PC-3 (cell line): ENCODE results near the gene LTA. TPM values are rescaled to one million over a fixed set of nuclear protein-coding genes. Genes with fewer than 3 reads are reported as not detected.
A peak's percentile ranks its signal among the peaks of the same experiment; 100 is the strongest.

Source experiments
- ATAC-seq: fragments of 200-7000 bp; cut with Tn5 transposase; 2 replicates; pipeline ENCODE4 v1.9.1; 2020; ENCODE audit warnings: mild to moderate bottlenecking, moderate library complexity
- BruUV-seq: library from RNA; stranded (reverse); fragments of 400-500 nt; replicated peaks from 2 replicates; lab custom pipeline; 2021; lab: Mats Ljungman, UMichigan
- CTCF ChIA-PET: fragments of 300-600 bp; sonication (Branson Sonifier 250); formaldehyde crosslinking; loops from one replicate; lab custom pipeline; 2022; ENCODE audit warnings: antibody characterized with exemption; lab: Charles Lee
- POLR2A ChIA-PET: fragments of 300-600 bp; sonication (Branson Sonifier 250); formaldehyde crosslinking; loops from one replicate; lab custom pipeline; 2022; ENCODE audit warnings: antibody characterized with exemption; ENCODE audit not compliant: unreplicated experiment; lab: Charles Lee
- DNase-seq: peaks from one replicate; pipeline ENCODE4 v3.0.0-alpha.2; 2015
- H2AFZ ChIP-seq: fragments of 300-600 bp; sonication (generic); 2 replicates; pipeline ENCODE4 v1.6.0; 2016; ENCODE audit warnings: antibody characterized with exemption, low read length
- H3F3A ChIP-seq: fragments of 300-600 bp; sonication (generic); one replicate; pipeline ENCODE4 v1.6.0; 2017; ENCODE audit warnings: antibody characterized with exemption, low read length, control low read depth, mild to moderate bottlenecking; ENCODE audit not compliant: unreplicated experiment
- H3K27ac ChIP-seq: fragments of 300-600 bp; sonication (generic); 2 replicates; pipeline ENCODE4 v1.5.1; 2016; ENCODE audit warnings: mild to moderate bottlenecking, low read length
- H3K27me3 ChIP-seq: fragments of 300-600 bp; sonication (generic); 2 replicates; pipeline ENCODE4 v1.6.1; 2016; ENCODE audit warnings: low read length, mixed read lengths
- H3K36me3 ChIP-seq: fragments of 300-600 bp; sonication (generic); 2 replicates; pipeline ENCODE4 v1.6.1; 2016; ENCODE audit warnings: low read depth, mixed run types, low read length, mixed read lengths
- H3K4me1 ChIP-seq: fragments of 300-600 bp; sonication (generic); 2 replicates; pipeline ENCODE4 v1.5.1; 2016; ENCODE audit warnings: low read length; ENCODE audit not compliant: insufficient read depth
- H3K4me2 ChIP-seq: fragments of 300-600 bp; sonication (generic); 2 replicates; pipeline ENCODE4 v1.6.0; 2016; ENCODE audit warnings: low read length
- H3K4me3 ChIP-seq: fragments of 300-600 bp; sonication (generic); 2 replicates; pipeline ENCODE4 v1.5.1; 2016; ENCODE audit warnings: mild to moderate bottlenecking, low read length, mixed read lengths
- H3K79me2 ChIP-seq: fragments of 300-600 bp; sonication (generic); 2 replicates; pipeline ENCODE4 v1.6.1; 2017; ENCODE audit warnings: low read length, mixed read lengths
- H3K9ac ChIP-seq: fragments of 300-600 bp; sonication (generic); 2 replicates; pipeline ENCODE4 v1.6.0; 2016; ENCODE audit warnings: mild to moderate bottlenecking, low read length
- H3K9me2 ChIP-seq: fragments of 300-600 bp; sonication (generic); replicated peaks from 2 replicates; pipeline ENCODE4 v1.6.1; 2016; ENCODE audit warnings: mixed run types, low read length, mixed read lengths
- H3K9me3 ChIP-seq: fragments of 300-600 bp; sonication (generic); 2 replicates; pipeline ENCODE4 v1.6.1; 2016; ENCODE audit warnings: low read length, mixed read lengths
- H4K20me1 ChIP-seq: fragments of 300-600 bp; sonication (generic); 2 replicates; pipeline ENCODE4 v1.6.1; 2016; ENCODE audit warnings: low read length, mixed read lengths
- EZH2 ChIP-seq: fragments of 300-600 bp; sonication (generic); IDR thresholded peaks from one replicate; pipeline ENCODE4 v1.6.1; 2017; ENCODE audit warnings: antibody characterized with exemption, mild to moderate bottlenecking, low read length; ENCODE audit not compliant: unreplicated experiment
- EZH2phosphoT487 ChIP-seq: fragments of 300-600 bp; sonication (generic); IDR thresholded peaks from 2 replicates; pipeline ENCODE4 v1.6.1; 2018; ENCODE audit warnings: mild to moderate bottlenecking, antibody characterized with exemption, low read length, borderline replicate concordance
- intact Hi-C: fragments of 100-400 bp; cut with micrococcal nuclease; formaldehyde crosslinking; loops from 2 replicates; pipeline ENCODE4 v1.9.0; 2023
- total RNA-seq: library from RNA; depleted of rRNA; stranded (reverse); fragments of >200 nt; gene quantifications from 2 replicates; pipeline ENCODE4 v1.2.3, GENCODE V29; 2014
- TF ChIP-seq, protein P1 (sequence below): fragments of 300-600 bp; sonication (generic); conservative IDR thresholded peaks from 2 replicates; pipeline ENCODE4 v1.5.1; 2017; ENCODE audit warnings: antibody characterized with exemption, low read depth, mild to moderate bottlenecking, low read length

The LTA gene
- total RNA-seq, 1 experiment from 2014 or later = not detected

DNA sequence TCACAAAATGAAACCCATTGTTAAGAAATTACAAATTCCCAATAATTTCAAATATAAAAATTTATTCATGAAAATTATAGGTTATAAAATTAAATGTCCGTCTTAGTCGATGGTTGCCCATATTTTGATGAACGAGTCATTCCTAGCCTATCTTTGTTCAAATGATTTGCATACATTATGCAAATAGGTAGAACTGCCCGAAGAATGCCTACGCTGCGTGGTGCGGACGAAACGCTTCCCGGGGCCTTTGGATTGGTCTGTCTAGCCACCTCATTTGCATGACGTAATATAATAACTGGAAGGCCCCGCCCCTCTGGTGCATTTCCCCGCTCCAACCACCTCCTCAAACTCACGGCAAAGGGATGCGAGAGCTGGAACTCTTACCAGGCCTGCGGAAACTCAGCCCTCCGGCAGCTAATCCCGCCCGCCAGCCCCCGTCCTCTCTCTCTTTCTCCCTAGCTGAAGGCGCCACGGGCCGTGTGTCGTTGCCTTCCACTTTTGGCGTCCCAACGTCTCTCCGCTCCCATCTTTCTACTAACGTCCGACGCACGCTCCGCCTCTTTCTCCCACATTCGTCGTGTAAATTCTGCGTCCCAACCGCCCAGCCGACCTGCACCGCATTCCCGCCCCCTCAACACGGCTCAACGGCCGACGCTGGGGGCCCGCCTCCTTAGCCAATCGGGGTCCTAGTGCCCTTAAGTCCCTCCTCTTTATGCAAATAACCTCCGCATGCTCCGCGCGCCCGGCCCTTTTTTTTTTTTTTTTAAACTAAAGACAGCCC is 47.9 kb downstream of the LTA start:
- Histone ChIP-seq H3K4me3 (peak overlapping the region; percentile 99), H3K4me2 (peak overlapping the region; percentile 83), H2AFZ (peak overlapping the region; percentile 83), H3K9me3 (no peaks in the 10 kb centered on the region), H3K27me3 (no peaks in the 10 kb centered on the region), H3K9me2 (no peaks in the 10 kb centered on the region), H3K79me2 (peaks cover 42% of the 10 kb centered on the region), H3K4me1 (peaks cover 17% of the 10 kb centered on the region), H3K36me3 (peaks cover 15% of the 10 kb centered on the region), H3F3A (no peaks in the 10 kb centered on the region), H3K9ac (peak overlapping the region; percentile 99), H4K20me1 (peaks cover 24% of the 10 kb centered on the region), H3K27ac (peak overlapping the region; percentile 91)
- BruUV-seq = TSS peak; percentile 96
- TF ChIP-seq EZH2phosphoT487 (no peak), EZH2 (no peak)
- TF ChIP-seq, protein P1, sequence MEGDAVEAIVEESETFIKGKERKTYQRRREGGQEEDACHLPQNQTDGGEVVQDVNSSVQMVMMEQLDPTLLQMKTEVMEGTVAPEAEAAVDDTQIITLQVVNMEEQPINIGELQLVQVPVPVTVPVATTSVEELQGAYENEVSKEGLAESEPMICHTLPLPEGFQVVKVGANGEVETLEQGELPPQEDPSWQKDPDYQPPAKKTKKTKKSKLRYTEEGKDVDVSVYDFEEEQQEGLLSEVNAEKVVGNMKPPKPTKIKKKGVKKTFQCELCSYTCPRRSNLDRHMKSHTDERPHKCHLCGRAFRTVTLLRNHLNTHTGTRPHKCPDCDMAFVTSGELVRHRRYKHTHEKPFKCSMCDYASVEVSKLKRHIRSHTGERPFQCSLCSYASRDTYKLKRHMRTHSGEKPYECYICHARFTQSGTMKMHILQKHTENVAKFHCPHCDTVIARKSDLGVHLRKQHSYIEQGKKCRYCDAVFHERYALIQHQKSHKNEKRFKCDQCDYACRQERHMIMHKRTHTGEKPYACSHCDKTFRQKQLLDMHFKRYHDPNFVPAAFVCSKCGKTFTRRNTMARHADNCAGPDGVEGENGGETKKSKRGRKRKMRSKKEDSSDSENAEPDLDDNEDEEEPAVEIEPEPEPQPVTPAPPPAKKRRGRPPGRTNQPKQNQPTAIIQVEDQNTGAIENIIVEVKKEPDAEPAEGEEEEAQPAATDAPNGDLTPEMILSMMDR = no peak
- CTCF ChIA-PET = no interaction called here
- intact Hi-C loops = loop anchor here (1.0 kb wide), 2 partner anchors 32 to 45 kb away; partner anchors contain the start of gene BAG6
- DNase-seq (peak; percentile 98), ATAC-seq (peak; percentile 88)
- POLR2A ChIA-PET = no interaction called here

DNA sequence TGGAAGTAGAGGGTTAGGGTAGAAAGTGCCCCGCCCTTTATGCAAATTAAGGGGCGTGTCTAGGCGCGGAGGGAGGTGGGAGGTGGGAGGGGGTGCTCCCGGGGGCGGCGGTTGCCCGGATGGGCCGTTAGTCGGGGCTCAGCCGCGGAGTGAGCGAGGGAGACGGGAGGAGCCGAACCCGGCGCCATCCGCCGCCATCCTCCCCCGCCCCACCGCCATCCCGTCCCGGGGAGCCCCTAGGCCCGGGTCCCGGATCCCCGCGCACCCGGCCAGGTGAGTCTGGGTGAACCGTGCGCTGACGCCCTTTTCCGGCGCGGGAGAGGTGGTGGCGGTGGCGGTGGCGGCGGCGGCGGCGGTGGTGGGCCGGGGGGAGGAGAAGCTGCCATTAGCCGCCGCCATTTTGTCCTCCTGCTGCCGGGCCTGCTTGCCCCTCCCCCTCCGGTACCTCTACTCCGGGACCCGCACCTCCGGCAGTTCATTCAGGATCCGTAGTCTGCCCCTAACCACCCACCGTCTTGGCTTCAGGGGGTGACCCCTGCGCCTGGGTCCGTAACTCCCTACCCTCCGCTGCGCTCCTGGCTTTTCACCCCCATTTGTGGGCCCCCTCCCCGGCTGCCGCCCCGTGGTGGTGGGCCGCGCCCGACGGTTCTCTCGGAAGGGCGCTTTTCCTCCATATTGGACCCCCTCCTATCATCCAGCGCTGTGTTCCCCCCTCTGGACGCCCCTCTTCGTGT is 48.7 kb downstream of the LTA start, which contains the start of gene PRRC2A:
Gene PRRC2A, plus strand, starts transcription at position 130 of the 734 bp plus-strand sequence. CDS start 2,075 bp downstream, outside the sequence.
- Histone ChIP-seq H3K9ac (peak within 1 kb of the TSS; percentile 99), H3K27me3 (no peaks in the 10 kb centered on the region), H3K27ac (peak within 1 kb of the TSS; percentile 91), H3K4me2 (peak within 1 kb of the TSS; percentile 98), H3F3A (no peaks in the 10 kb centered on the region), H3K9me3 (no peaks in the 10 kb centered on the region), H3K9me2 (no peaks in the 10 kb centered on the region), H3K4me3 (peak within 1 kb of the TSS; percentile 99), H3K4me1 (peaks cover 17% of the 10 kb centered on the region), H2AFZ (peak within 1 kb of the TSS; percentile 83), H4K20me1 (peaks cover 24% of the 10 kb centered on the region), H3K36me3 (peaks cover 23% of the 10 kb centered on the region), H3K79me2 (peaks cover 49% of the 10 kb centered on the region)
- DNase-seq (no peak), ATAC-seq (peak; percentile 62)
- TF ChIP-seq, protein P1 = no peak
- no peak for TF ChIP-seq EZH2phosphoT487
- no peak for TF ChIP-seq EZH2
- no TSS peak for BruUV-seq
- POLR2A ChIA-PET = no interaction called here
- CTCF ChIA-PET = no interaction called here
- intact Hi-C loops = loop anchor here (1.0 kb wide), 2 partner anchors 32 to 45 kb away; partner anchors contain the start of gene BAG6
